HuH-7 (cell line): ENCODE measurements around the gene BMP10.

ENCODE experiments used
- DNase-seq: peaks from one replicate; pipeline ENCODE4 v3.0.0; 2011; ENCODE audit warnings: low spot score

BMP10 gene, protein sequence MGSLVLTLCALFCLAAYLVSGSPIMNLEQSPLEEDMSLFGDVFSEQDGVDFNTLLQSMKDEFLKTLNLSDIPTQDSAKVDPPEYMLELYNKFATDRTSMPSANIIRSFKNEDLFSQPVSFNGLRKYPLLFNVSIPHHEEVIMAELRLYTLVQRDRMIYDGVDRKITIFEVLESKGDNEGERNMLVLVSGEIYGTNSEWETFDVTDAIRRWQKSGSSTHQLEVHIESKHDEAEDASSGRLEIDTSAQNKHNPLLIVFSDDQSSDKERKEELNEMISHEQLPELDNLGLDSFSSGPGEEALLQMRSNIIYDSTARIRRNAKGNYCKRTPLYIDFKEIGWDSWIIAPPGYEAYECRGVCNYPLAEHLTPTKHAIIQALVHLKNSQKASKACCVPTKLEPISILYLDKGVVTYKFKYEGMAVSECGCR

DNA sequence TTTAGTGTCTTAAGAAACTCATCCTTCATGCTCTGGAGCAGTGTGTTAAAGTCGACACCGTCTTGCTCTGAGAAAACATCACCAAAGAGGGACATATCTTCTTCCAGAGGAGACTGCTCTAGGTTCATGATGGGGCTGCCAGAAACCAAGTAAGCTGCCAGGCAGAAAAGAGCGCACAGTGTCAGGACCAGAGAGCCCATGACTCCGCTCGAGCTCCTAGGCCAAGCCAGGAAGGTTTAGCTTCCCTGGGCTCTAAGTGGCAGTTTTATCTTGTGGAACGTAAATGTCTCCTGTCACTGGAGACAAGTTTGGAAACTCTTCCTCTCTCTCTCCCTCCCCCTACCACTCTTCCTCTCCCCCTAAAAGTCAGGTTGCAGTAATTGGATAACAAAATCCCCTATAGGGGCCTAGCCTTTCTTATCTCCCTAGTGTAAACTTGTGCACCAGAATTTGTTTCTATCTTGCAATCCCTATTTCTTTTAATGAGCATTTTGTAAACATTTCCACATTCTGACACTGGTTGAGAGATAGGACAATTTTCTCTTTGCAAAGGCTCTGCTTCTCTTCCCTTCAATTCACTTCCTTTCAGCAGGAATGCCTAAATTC lies at the start of gene BMP10:
Gene BMP10 (minus strand): TSS at position 239 of the 606 bp plus-strand sequence. CDS start 39 bp downstream, at position 200.
- no peak for DNase-seq

DNA sequence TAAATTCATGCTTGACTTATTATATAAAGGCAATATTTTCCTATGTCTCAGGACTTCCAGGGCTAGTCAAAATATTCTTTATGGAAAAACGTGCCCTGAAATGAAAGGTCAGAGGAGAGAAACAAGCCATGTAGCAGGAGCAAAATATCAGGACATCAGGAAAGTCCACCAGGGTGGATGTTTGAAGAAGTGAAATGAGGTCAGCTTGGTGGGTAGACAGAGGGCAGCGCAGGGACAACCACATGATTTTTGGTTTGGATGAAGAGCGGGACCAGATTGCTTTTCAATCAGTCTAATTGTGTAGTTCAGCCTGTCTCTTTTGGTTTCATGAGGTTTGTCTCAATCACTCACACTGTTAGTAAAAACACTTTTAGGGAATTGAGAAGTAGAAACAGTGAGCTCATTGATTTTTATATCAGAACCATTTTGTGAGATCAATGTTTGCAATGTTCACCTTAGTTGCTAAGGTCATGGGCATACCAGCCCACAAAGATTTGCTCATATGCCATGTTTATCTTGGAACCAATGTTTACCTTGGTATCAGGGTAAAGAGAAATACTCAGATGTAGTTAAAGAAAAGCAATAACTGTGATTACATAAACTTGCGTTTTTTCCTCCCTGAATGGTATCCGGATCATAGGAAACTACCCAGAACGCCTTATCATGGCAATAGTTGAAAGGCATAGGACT lies 49.4 kb upstream of the BMP10 start:
- DNase-seq: no peak

DNA sequence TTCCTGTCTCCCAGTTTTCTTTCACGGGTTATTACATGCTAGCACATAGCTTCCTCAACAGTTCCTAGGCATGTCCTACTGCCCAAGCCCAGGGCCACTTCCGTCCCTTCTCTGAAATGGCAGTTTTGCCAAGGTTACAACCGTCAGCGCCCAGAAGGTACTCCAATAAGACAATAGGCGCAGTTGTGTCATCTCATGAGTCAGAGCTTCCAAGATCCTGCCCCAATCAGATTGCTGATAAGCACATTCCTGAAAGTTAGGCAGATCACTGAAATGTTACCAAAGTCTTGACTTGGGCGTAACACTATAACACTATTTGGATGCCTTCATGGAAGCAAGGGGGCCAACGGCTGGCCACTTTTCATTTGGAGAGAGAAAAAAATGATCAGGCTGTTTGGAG lies 47.3 kb upstream of the BMP10 start:
- DNase-seq: no peak

DNA sequence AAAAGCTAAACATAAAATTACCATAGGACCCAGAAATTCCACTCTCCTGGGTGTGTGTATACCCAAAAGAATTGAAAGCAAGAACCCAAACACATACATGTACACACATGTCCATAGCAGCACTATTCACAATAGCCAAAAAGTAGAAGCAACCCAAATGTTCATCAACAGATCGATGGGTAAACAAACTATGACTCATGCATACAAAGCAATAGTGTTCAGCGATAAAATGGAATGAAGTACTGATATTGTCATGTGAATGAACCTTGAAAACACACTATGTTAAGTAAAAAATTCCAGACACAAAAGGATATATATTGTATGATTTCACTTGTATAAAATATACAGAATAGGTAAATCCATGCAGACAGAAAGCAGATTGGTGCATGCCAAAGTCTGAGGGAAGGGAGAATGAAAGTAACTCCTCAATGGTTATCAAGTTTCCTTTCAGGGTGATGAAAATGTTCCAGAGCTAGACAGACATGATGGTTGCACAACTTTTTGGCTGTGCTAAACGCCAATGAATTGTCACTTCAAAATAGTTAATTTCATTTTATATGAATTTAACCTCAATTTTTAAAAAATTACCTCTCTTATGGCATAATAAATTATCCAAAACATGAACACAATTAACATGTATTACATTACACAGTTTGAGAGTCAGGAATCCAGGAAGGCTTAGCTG lies 46.0 kb upstream of the BMP10 start:
- DNase-seq: no peak

DNA sequence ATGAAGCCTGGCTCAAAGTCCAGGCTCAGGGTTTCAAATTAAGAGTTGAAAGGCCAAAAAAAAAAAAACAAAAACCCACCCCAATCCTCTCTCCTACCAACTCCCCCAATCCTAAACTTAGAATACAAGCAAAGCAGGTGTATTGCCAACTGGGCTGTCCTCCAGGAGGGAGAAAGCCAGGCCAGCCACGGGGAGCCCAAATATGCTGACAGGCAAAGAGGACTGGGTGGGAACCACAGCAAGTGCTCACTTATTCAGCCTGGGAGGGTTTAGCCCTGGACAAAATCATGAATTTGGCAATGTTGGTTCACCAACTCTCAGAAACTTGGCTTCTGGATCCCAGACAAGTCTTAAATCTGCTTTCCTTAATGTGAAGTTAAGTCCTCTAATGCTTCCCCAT lies 45.0 kb upstream of the BMP10 start:
- DNase-seq: no peak

DNA sequence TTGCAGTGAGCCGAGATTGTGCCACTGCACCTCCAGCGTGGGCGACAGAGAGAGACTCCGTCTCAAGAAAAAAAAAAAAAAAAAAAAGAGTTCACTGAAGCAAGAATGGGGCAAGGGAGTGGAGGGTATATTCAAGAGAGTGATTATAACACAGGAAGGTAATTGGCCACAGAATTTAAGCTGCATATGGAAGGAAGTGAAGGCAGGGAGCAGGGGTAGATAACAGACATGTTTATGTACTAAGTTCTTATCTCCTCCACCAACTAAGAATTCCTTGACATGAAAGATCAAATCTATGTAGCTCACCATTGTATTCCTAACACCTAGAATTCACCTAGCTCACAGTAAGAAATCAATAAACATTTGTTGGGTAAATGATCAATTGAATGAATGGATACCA lies 44.2 kb upstream of the BMP10 start:
- no peak for DNase-seq

DNA sequence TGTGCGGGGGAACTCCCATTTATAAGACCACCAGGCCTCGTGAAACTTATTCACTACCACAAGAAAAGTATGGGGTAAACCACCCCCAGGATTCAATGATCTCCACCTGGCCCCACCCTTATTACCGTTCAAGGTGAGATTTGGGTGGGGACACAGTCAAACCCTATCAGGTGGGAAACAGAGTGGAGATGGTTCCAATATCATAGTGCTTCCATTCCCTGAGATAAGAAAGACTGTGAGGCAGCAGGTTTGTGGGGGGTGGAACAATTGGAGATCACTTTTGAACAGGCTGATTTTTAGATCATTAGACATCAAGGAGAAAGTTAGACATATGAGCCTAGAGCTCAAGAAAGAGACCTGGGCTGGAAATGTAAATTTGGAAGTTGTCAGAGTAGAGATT lies 42.2 kb upstream of the BMP10 start:
- DNase-seq: no peak

DNA sequence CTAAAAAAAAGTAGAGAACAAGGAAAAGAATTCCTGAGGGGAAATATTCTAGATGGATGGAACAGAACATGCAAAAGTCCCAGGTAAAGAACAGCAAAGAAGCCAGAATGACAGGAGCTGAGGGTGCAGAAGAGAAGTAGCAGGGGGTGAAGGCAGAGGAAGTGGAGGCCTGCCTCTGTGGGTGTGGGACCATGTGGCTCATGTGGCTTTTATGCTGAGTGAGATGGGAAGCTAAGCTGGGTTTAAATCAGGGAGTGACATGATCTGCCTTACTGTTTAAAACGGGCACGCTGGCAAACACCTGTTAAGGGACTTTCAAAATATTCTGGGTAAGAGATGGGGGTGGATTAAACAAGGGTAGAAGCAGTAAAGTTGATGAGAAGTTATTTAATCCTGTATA lies 41.5 kb upstream of the BMP10 start:
- DNase-seq: no peak

DNA sequence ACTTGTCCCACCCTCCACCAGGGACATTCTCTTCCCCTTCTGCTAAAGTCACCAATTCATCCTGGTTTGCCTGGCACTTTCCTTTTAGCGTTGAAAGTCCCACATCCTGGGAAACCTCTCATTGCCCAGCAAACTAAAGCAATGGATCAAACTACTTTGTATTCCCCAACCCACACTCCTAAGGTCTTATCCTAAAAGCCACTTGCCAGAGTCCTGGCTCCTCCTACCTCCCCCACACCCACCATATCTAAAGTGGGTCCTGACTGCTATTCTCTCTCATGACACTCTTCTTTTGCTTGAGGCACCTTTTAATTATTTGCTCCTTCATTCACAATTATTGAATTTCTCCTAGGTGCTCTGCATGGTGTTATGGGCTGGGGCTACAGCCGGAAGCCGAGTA lies 40.9 kb upstream of the BMP10 start:
- no peak for DNase-seq

DNA sequence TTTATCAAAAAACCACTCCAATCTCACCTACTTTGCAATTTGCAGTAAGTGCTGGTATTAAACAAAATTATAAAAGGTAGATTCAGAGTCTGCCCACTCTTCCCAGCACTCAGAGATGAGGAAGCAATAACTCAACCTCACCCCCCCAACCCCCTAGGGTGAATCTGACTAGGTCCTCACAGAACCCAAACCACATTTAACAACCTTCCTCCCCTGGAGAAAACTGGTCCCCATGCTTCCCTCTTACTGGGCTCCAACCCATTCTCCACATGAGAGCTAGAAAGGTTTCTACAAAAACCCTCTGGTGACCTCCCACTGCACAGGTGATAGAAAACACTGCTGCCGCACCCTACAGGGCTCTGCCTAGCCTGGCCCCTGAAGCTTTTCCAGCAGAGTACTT lies 40.5 kb upstream of the BMP10 start:
- DNase-seq: no peak

DNA sequence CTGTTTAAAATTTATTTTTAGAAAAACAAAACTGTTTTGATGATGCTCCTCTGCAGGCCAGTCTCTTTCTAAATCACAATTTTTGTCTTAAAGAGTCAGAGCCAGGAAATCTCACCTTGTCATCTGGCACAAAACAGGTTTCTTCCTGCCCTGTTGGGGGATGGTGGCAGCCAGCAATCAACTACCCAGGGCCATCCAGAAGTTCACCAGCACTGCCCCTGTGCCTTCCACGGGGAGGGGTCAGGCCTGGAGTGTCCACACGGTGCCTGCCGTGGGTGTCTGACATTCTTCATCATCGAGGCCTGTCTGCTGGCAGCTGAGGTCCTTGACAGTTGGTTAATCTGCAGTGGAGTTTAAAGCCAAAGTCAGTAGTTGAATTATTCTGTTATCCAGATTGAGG lies 40.0 kb upstream of the BMP10 start:
- no peak for DNase-seq

DNA sequence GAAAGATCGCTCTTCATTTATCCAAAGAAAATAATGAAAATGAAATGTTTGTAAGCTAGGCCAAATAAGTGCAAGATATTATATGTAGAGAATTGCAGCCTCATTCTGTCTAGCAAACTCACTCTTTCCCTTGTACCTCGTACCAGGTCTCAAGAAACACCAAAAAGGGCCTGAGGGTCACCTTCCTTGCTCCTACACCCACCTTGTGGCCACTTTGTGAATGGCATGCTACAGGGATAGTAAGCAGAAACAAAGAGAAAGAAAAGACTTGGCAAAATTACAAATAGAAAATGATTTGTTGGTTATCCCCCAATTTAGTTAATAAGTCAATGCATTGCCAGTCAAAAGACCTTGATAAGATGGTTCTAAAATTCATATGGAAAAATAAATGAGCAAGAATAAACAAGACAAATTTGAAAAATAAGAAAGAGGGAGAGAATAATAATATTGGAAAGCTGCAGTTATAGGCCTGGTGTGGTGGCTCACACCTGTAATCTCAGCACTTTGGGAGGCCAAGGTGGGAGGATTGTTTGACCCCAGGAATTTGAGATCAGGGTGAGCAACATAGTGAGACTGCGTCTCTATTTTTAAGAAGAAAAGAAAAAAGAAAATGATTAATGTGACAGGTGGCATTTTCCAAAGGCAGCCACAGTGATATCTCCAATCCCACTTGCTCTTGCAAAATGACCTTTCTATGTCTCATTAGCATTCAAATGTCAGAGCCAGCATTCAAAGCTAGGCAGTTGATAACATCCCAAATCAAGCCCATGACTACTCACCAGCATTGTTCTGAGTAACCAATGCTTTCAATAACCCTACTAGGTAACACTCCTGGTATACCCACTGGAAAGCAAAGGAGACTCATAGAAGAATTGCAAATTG lies 38.8 kb upstream of the BMP10 start:
- DNase-seq: peak; percentile 48

DNA sequence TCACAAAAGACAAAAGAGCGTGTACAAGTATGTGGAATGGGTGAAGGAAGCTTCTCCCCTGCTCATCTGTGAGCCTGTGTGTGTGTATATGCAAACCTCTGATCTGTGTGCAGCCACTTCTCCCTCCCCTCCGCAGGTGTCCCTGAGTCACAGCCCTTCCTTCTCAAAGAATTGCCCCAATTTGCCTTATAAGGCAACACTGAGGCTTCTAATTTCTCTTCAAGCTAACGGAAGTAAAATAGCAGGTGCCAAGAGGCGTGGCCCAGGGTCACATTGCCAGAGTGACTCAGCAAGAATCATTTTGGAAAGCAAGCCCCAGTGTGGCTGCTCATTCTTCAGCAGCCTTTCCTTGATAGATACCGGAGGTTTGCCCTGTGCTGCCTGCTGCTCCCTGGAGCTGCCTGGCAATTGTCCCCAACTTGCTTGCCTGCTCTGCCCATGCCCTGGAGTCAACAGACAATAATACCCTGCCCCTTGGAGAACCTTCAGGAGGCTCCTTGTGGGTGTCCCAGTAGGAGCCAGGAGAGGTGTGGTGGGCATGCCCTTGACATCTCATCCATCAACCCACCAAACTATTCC lies 37.3 kb upstream of the BMP10 start:
- DNase-seq: no peak

DNA sequence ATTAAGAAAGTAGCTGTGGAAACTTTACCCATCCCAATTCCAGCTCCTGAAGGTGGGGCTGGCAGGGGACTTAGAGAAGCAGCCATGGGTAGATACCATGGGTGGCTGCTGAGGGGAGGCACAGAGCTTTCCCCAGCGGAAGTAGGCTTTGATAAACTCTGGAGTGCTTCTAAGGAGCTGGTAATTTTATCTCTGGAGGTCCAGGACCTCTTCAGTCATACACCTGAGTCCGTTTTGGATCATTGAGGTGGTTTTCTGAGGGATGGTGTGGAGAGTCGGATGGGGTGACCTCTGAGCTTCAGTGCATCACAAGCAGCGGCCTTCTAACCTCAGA lies 36.7 kb upstream of the BMP10 start:
- DNase-seq: no peak

DNA sequence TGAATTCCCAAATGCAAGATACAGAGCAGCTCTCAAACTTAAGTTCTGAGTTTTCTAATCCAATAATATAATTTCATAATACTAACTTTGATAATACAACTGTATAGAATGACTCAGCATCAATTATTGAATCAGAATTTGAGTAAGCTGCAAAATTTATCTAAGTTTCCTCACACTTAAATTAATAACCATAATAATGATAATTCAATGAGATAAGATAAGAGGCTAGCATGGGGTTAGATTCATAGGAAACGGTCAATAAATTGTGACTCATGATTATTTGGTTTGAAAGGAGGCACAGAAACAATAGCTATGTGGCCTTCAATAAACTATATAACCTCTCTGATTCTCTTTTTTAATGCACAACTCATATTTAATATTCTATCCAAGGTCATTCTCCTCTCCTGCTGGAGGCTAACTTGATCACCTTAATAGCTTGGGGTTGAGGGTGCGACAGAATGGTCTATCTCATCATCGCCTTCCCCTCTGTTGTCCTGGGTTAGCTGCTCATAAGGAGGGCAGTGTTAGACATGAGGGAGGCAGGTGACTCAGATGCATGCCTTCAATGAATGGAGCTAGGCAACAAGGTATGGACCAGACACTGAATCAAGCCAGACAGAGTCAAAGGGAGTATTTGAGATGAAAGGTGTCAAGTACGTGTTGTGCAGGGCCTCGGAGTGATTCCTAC lies 36.2 kb upstream of the BMP10 start:
- DNase-seq: no peak

DNA sequence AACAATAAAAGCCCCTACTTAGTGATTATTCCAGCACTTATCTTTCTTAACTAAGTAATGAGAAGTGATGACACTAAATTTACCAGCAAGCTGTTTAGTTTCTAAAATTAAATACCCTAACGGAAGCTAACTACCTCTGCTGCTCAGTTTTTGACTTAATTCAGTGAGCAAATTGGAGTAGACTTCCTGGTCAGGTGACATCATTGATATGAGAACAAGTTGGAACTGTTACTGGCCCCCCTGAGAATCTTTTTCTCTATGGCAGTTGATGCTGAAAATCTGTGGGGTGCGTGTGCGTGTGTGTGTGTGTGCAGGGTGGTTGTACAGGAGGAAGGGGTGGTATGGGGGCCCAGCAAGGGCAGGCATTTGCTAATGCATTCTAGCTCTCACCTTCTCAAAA lies 35.5 kb upstream of the BMP10 start:
- no peak for DNase-seq

DNA sequence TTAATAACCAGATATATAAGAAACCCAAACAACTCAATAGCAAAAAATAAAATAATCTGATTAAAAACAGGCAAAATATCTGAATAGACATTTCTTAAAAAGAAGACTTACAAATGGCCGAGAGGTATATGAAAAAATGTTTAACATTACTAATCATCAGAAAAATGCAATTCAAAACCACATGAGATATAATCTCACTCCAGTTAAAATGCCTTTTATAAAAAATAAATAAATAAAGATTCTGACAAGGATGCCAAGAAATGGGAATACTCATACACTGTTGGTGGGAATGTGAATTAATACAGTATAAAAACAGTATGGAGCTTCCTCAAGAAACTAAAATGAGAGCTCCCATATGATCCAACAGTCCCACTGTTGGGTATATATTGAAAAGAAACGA lies 33.9 kb upstream of the BMP10 start:
- DNase-seq: no peak

DNA sequence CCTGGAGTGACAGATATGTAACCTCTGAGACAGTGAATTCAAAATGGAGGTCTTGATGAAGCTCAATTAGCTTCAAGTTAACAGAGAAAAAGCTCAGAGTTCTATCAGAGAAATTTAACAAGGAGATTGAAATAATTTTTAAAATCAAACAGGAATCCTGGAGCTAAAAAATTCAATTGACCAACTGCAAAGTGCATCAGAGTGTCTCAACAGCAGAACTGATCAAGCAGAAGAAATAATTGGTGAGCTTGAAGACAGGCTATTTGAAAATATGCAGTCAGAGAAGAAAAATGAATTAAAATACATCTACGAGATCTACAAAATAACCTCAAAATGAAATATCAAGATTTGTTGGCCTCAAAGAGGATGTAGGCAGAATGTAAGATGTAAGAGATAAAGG lies 30.4 kb upstream of the BMP10 start:
- DNase-seq: no peak

DNA sequence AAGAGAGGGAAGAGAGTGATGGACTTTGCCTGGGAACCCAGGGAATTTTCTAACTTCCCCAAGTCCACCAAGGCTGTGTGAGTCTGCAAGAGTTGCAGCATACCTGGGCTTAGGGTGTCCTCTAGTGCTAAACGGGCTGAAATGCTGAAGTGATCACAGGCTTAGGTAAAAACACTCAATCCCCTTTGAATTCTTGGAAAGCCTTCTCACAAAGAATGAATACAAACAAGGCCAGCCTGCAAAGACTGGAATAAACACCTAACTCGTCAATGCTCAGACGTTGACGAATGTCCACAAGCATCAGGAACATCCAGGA lies 30.0 kb upstream of the BMP10 start:
- DNase-seq: no peak

DNA sequence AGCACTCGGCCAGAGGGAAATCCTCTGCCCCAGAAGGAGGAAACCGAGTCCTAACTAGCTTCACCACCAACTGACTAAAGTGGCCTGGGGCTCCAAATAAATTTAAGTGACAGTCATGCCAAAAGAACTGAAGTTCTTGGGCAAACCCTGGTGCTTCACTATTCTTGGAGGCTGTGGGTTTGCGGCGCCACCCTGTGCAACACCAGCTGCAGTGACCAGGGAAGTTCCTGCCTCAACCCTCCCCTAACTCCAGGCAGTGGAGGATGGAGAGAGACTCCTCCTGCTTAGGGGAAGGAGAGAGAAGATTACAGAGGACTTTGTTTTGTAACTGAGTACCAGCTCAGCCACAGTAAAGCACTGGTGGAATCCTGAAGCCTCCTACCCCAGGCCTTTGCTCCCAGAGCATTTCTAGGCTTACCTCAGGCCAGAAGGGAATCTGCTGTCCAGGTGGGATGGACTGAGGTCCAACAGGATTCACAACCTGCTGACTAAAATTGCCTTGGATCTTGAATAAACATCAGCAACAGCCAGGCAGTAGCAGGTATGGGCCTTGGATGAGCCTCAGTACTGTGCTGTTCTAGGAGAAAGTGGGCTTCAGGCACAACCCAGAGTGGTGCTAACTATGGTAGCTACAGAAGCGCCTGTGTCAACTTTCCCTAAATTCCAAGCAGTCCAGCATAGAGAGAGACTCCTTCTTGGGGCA lies 29.4 kb upstream of the BMP10 start:
- no peak for DNase-seq
